Cardiac muscle cell (in vitro differentiated cells and primary cell): ENCODE results near the gene SLC2A11. TPM values are rescaled to one million over a fixed set of nuclear protein-coding genes. Genes with fewer than 3 reads are reported as not detected.

Experiments used
- DNase-seq, 2 donors: peaks; one replicate each; pipeline versions ENCODE4 v3.0.0 to v3.0.0-alpha.2; 2010 to 2017; ENCODE audit warnings: low read depth in 1 of 2, low spot score in 1 of 2
- H3K27ac ChIP-seq: fragments of 200-600 bp; sonication (generic); 2 replicates; pipeline ENCODE4 v1.5.1; 2016
- H3K27me3 ChIP-seq: fragments of 200-600 bp; sonication (generic); 2 replicates; pipeline ENCODE4 v1.6.0; 2016; ENCODE audit warnings: control low read depth
- H3K36me3 ChIP-seq: fragments of 200-600 bp; sonication (generic); 2 replicates; pipeline ENCODE4 v1.5.1; 2016; ENCODE audit warnings: control low read depth
- H3K4me1 ChIP-seq: fragments of 200-600 bp; sonication (generic); 2 replicates; pipeline ENCODE4 v1.8.1; 2017; ENCODE audit warnings: low read depth, mild to moderate bottlenecking, mixed run types
- H3K4me3 ChIP-seq: fragments of 200-600 bp; sonication (generic); 2 replicates; pipeline ENCODE4 v1.5.1; 2016; ENCODE audit warnings: mild to moderate bottlenecking
- H3K9me3 ChIP-seq: fragments of 200-600 bp; sonication (generic); 2 replicates; pipeline ENCODE4 v1.5.1; 2017; ENCODE audit warnings: low read depth, mild to moderate bottlenecking, control low read depth
- CTCF ChIP-seq: IDR thresholded peaks from 2 replicates; pipeline ENCODE4 v1.5.1; 2012; ENCODE audit warnings: low read depth, mild to moderate bottlenecking, low read length
- polyA plus RNA-seq: library from polyadenylated mRNA; unstranded; fragments of >200 nt; fragmentation: Nextera tagmentation; extraction: Ambion mirVana; gene quantifications from 2 replicates; pipeline ENCODE4 v1.2.1, GENCODE V29; 2016
- total RNA-seq: library from RNA; depleted of rRNA; stranded (reverse); fragments of >200 nt; gene quantifications from 2 replicates; pipeline ENCODE4 v1.2.3, GENCODE V29; 2016

SLC2A11 gene
- total and polyA plus RNA-seq, 2 experiments from 2014 or later: 28.5 to 37.9 TPM

- Histone ChIP-seq H3K27me3 (no peaks in the 10 kb centered on the region), H3K4me3 (no peak overlapping the region), H3K9me3 (no peaks in the 10 kb centered on the region), H3K27ac (peak overlapping the region; percentile 48), H3K4me1 (peaks cover 30% of the 10 kb centered on the region), H3K36me3 (peaks cover 21% of the 10 kb centered on the region)
- no peak for TF ChIP-seq CTCF
- DNase-seq: no peak
Measured at GRCh38 chr22:23828800-23829680, 28.6 kb upstream of the SLC2A11 start.

GRCh38 chr22:23829845-23830372 lies 27.8 kb upstream of the SLC2A11 start:
- no peak for TF ChIP-seq CTCF
- H3K36me3 ChIP-seq: peaks cover 26% of the 10 kb centered on the region
- H3K27ac ChIP-seq: no peak overlapping the region
- H3K9me3 ChIP-seq: no peaks in the 10 kb centered on the region
- peak in 1 of 2 donors; percentile 89 for DNase-seq
- H3K4me3 ChIP-seq: no peak overlapping the region
- H3K4me1 ChIP-seq: peaks cover 30% of the 10 kb centered on the region
- no peaks in the 10 kb centered on the region for H3K27me3 ChIP-seq

GRCh38 chr22:23831261-23831660 lies 26.4 kb upstream of the SLC2A11 start:
- TF ChIP-seq CTCF: no peak
- Histone ChIP-seq H3K4me3 (no peak overlapping the region), H3K9me3 (no peaks in the 10 kb centered on the region), H3K36me3 (peaks cover 17% of the 10 kb centered on the region), H3K27me3 (no peaks in the 10 kb centered on the region), H3K4me1 (peaks cover 33% of the 10 kb centered on the region), H3K27ac (peak overlapping the region; percentile 66)
- DNase-seq: no peak

GRCh38 chr22:23831781-23832180 lies 25.9 kb upstream of the SLC2A11 start:
- H3K9me3 ChIP-seq: no peaks in the 10 kb centered on the region
- peaks cover 29% of the 10 kb centered on the region for H3K4me1 ChIP-seq
- no peak overlapping the region for H3K4me3 ChIP-seq
- H3K27ac ChIP-seq: peak overlapping the region; percentile 66
- TF ChIP-seq CTCF: no peak
- H3K27me3 ChIP-seq: no peaks in the 10 kb centered on the region
- DNase-seq: no peak
- peaks cover 11% of the 10 kb centered on the region for H3K36me3 ChIP-seq

GRCh38 chr22:23832226-23833016 lies 25.3 kb upstream of the SLC2A11 start:
- peak overlapping the region; percentile 66 for H3K27ac ChIP-seq
- TF ChIP-seq CTCF: no peak
- peaks cover 9% of the 10 kb centered on the region for H3K36me3 ChIP-seq
- DNase-seq: no peak
- no peak overlapping the region for H3K4me3 ChIP-seq
- peaks cover 22% of the 10 kb centered on the region for H3K4me1 ChIP-seq
- no peaks in the 10 kb centered on the region for H3K9me3 ChIP-seq
- no peaks in the 10 kb centered on the region for H3K27me3 ChIP-seq
